ENCODE measurements around the gene CYBA.

Gene CYBA

GRCh38 chr16:88616736-88617135, 34.1 kb downstream of the CYBA start:
- ChIA-PET CTCF (no interaction called here), POLR2A (interaction anchor here (1.7 kb wide), 1 partner anchor 46 kb away, joined by 6 read pairs; the partner anchor contains the start of gene ZC3H18)
- TF ChIP-seq ZNF384 (IDR thresholded peaks at IDR 0.05) (no peak), NFRKB (IDR thresholded peaks at IDR 0.05) (no peak), ARNT (IDR thresholded peaks at IDR 0.05) (no peak), CTBP1 (IDR thresholded peaks at IDR 0.05; ENCODE audit: borderline replicate concordance) (no peak), LEF1 (IDR thresholded peaks at IDR 0.05; ENCODE audit: borderline replicate concordance) (no peak), FOXM1 (IDR thresholded peaks at IDR 0.05; ENCODE audit: borderline replicate concordance) (no peak), FOXA1 (IDR thresholded peaks at IDR 0.05) (no peak), TARDBP (IDR thresholded peaks at IDR 0.05) (no peak), SUZ12 (IDR thresholded peaks at IDR 0.05) (no peak), HDGF (IDR thresholded peaks at IDR 0.05; ENCODE audit: borderline replicate concordance) (no peak), ELF4 (IDR thresholded peaks at IDR 0.05) (no peak), PKNOX1 (IDR thresholded peaks at IDR 0.05) (no peak), SP1 (IDR thresholded peaks at IDR 0.05) (no peak), BHLHE40 (IDR thresholded peaks at IDR 0.05; ENCODE audit: borderline replicate concordance) (no peak)
- DNase-seq (ENCODE audit: extremely low spot score): no peak

GRCh38 chr16:88616320-88616719, 34.5 kb downstream of the CYBA start:
- ChIA-PET POLR2A (interaction anchor here (1.7 kb wide), 1 partner anchor 46 kb away, joined by 6 read pairs; the partner anchor contains the start of gene ZC3H18), CTCF (no interaction called here)
- DNase-seq (ENCODE audit: extremely low spot score): no peak
- no peak for TF ChIP-seq PKNOX1 (IDR thresholded peaks at IDR 0.05)
- TF ChIP-seq FOXM1 (IDR thresholded peaks at IDR 0.05; ENCODE audit: borderline replicate concordance): no peak
- TF ChIP-seq LEF1 (IDR thresholded peaks at IDR 0.05; ENCODE audit: borderline replicate concordance): no peak
- TF ChIP-seq FOXK2 (IDR thresholded peaks at IDR 0.05): no peak
- TF ChIP-seq ZNF384 (IDR thresholded peaks at IDR 0.05): no peak
- no peak for TF ChIP-seq L3MBTL2 (conservative IDR thresholded peaks at IDR 0.05)

- POLR2A ChIA-PET: no interaction called here
- no peak for DNase-seq (ENCODE audit: extremely low spot score)
- no peak for TF ChIP-seq FOXA1 (IDR thresholded peaks at IDR 0.05)
- CTCF ChIA-PET: no interaction called here
These were observed 35.9 kb downstream of the CYBA start for GRCh38 chr16:88614818-88615580.

GRCh38 chr16:88613911-88614817, 36.7 kb downstream of the CYBA start:
- TF ChIP-seq FOXA1 (IDR thresholded peaks at IDR 0.05) (no peak), ARNT (IDR thresholded peaks at IDR 0.05) (no peak), LEF1 (IDR thresholded peaks at IDR 0.05; ENCODE audit: borderline replicate concordance) (no peak), PKNOX1 (IDR thresholded peaks at IDR 0.05) (no peak), ZNF384 (IDR thresholded peaks at IDR 0.05) (no peak), ELF4 (IDR thresholded peaks at IDR 0.05) (no peak), SP1 (IDR thresholded peaks at IDR 0.05) (no peak), BHLHE40 (IDR thresholded peaks at IDR 0.05; ENCODE audit: borderline replicate concordance) (no peak), CTBP1 (IDR thresholded peaks at IDR 0.05; ENCODE audit: borderline replicate concordance) (no peak)
- DNase-seq (ENCODE audit: extremely low spot score): no peak
- ChIA-PET CTCF (interaction anchor here (0.6 kb wide), 1 partner anchor 27 kb away, joined by 3 read pairs; no protein-coding TSS in a partner anchor), POLR2A (no interaction called here)

GRCh38 chr16:88613293-88613692, 37.6 kb downstream of the CYBA start:
- DNase-seq (ENCODE audit: extremely low spot score): no peak
- CTCF ChIA-PET: interaction anchor here (0.6 kb wide), 1 partner anchor 28 kb away, joined by 3 read pairs; no protein-coding TSS in a partner anchor
- POLR2A ChIA-PET: no interaction called here
- TF ChIP-seq SUZ12 (IDR thresholded peaks at IDR 0.05) (no peak), LEF1 (IDR thresholded peaks at IDR 0.05; ENCODE audit: borderline replicate concordance) (no peak), ARNT (IDR thresholded peaks at IDR 0.05) (no peak), CTBP1 (IDR thresholded peaks at IDR 0.05; ENCODE audit: borderline replicate concordance) (no peak), HDGF (IDR thresholded peaks at IDR 0.05; ENCODE audit: borderline replicate concordance) (no peak), TARDBP (IDR thresholded peaks at IDR 0.05) (no peak), FOXM1 (IDR thresholded peaks at IDR 0.05; ENCODE audit: borderline replicate concordance) (no peak), PKNOX1 (IDR thresholded peaks at IDR 0.05) (no peak), ZNF384 (IDR thresholded peaks at IDR 0.05) (no peak)

Measured in HEK293T (cell line).